ENCODE data around the gene KRTAP11-1.
A peak's percentile ranks its signal among the peaks of the same experiment; 100 is the strongest.

The KRTAP11-1 gene

GRCh38 chr21:30847627-30848500 lies 33.5 kb downstream of the KRTAP11-1 start:
- no peak overlapping the region for H3K4me3 ChIP-seq
- H3K9me3 ChIP-seq (ENCODE audit: low read depth, low read length), result no peaks in the 10 kb centered on the region
- H3K27ac ChIP-seq, result no peak overlapping the region
- H3K36me3 ChIP-seq (ENCODE audit: insufficient read depth, low read length), result no peaks in the 10 kb centered on the region
- no peak for DNase-seq (ENCODE audit: low read depth, low spot score)
- TF ChIP-seq FOXP2 (optimal IDR thresholded peaks at IDR 0.05; ENCODE audit: control extremely low read depth, extremely low read length, insufficient read depth) (no peak), POLR2AphosphoS5 (IDR thresholded peaks at IDR 0.05; ENCODE audit: borderline replicate concordance, low read depth, low read length) (no peak), EZH2 (IDR thresholded peaks at IDR 0.05) (no peak)
- H3K9ac ChIP-seq (ENCODE audit: insufficient read length), result no peak overlapping the region

- Histone ChIP-seq H3K4me3 (no peak overlapping the region), H3K9ac (ENCODE audit: insufficient read length) (no peak overlapping the region)
Observed at GRCh38 chr21:30842990-30843389, 38.4 kb downstream of the KRTAP11-1 start.

DNA sequence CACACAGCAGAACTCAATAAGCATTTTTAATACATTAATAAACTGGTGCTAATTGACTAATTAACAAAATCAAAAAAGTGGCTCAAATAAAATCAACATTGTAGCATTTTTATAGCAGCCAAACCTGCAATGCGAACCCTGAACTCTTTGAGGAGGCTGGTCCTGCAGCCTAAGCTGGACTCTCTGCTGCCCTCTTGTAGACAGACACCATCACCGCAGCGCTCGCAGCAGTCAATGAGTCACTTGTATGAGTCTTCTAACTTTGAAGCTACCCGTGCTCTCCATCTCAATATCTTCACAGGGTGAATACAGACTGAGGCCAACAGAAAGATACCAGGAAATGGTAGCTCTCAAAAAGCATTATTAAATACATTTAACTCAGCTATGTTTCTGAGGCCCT lies 42.1 kb downstream of the KRTAP11-1 start:
- H3K27ac ChIP-seq, result no peak overlapping the region
- DNase-seq (ENCODE audit: low read depth, low spot score), result no peak
- no peaks in the 10 kb centered on the region for H3K36me3 ChIP-seq (ENCODE audit: insufficient read depth, low read length)
- TF ChIP-seq EZH2 (IDR thresholded peaks at IDR 0.05) (no peak), POLR2AphosphoS5 (IDR thresholded peaks at IDR 0.05; ENCODE audit: borderline replicate concordance, low read depth, low read length) (no peak), FOXP2 (optimal IDR thresholded peaks at IDR 0.05; ENCODE audit: control extremely low read depth, extremely low read length, insufficient read depth) (no peak)
- H3K9ac ChIP-seq (ENCODE audit: insufficient read length), result no peak overlapping the region
- no peak overlapping the region for H3K4me3 ChIP-seq
- H3K9me3 ChIP-seq (ENCODE audit: low read depth, low read length), result no peaks in the 10 kb centered on the region

More at GRCh38 chr21:30842990-30843389, 38.4 kb downstream of the KRTAP11-1 start:
- no peak for DNase-seq (ENCODE audit: low read depth, low spot score)
- no peaks in the 10 kb centered on the region for H3K36me3 ChIP-seq (ENCODE audit: insufficient read depth, low read length)
- H3K27ac ChIP-seq, result no peak overlapping the region
- no peak for TF ChIP-seq FOXP2 (optimal IDR thresholded peaks at IDR 0.05; ENCODE audit: control extremely low read depth, extremely low read length, insufficient read depth)
- no peak for TF ChIP-seq EZH2 (IDR thresholded peaks at IDR 0.05)
- no peak for TF ChIP-seq POLR2AphosphoS5 (IDR thresholded peaks at IDR 0.05; ENCODE audit: borderline replicate concordance, low read depth, low read length)
- no peaks in the 10 kb centered on the region for H3K9me3 ChIP-seq (ENCODE audit: low read depth, low read length)

DNA sequence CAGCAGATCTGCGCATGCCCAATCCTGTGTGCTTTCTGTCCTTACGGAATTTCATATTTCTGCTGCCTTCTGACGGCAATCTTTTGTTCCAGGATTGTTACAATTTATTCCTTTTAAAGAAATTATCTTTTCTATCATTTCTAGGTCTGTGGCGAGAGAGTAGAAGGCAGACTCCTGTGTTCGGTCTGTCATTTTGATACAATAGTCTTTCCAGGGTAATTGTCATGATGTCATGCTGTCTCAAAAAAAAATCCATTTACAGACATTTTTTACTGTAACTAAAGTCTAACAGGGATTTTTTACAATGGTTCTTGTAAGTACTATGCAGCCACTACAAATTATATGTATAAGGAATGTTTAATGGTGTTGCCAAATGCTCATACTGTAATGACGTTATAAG lies 42.8 kb downstream of the KRTAP11-1 start:
- no peak overlapping the region for H3K27ac ChIP-seq
- H3K4me3 ChIP-seq, result no peak overlapping the region
- H3K9ac ChIP-seq (ENCODE audit: insufficient read length), result no peak overlapping the region
- DNase-seq (ENCODE audit: low read depth, low spot score), result no peak
- no peaks in the 10 kb centered on the region for H3K36me3 ChIP-seq (ENCODE audit: insufficient read depth, low read length)
- H3K9me3 ChIP-seq (ENCODE audit: low read depth, low read length), result no peaks in the 10 kb centered on the region
- TF ChIP-seq POLR2AphosphoS5 (IDR thresholded peaks at IDR 0.05; ENCODE audit: borderline replicate concordance, low read depth, low read length), result no peak
- no peak for TF ChIP-seq FOXP2 (optimal IDR thresholded peaks at IDR 0.05; ENCODE audit: control extremely low read depth, extremely low read length, insufficient read depth)
- TF ChIP-seq EZH2 (IDR thresholded peaks at IDR 0.05), result no peak

GRCh38 chr21:30831194-30831765 lies 50.1 kb downstream of the KRTAP11-1 start:
- Histone ChIP-seq H3K36me3 (ENCODE audit: insufficient read depth, low read length) (no peaks in the 10 kb centered on the region), H3K9ac (ENCODE audit: insufficient read length) (no peak overlapping the region), H3K4me3 (no peak overlapping the region), H3K9me3 (ENCODE audit: low read depth, low read length) (no peaks in the 10 kb centered on the region), H3K27ac (no peak overlapping the region)
- TF ChIP-seq FOXP2 (optimal IDR thresholded peaks at IDR 0.05; ENCODE audit: control extremely low read depth, extremely low read length, insufficient read depth) (no peak), POLR2AphosphoS5 (IDR thresholded peaks at IDR 0.05; ENCODE audit: borderline replicate concordance, low read depth, low read length) (no peak), EZH2 (IDR thresholded peaks at IDR 0.05) (no peak)
- DNase-seq (ENCODE audit: low read depth, low spot score), result peak; percentile 3
